Pancreas (tissue), 10 donors: ENCODE results near the gene ZDHHC22. TPM values are rescaled to one million over a fixed set of nuclear protein-coding genes. Genes with fewer than 3 reads are reported as not detected.
A peak's percentile ranks its signal among the peaks of the same experiment; 100 is the strongest.

Source experiments
- ATAC-seq, 4 donors: fragments of 200-7000 bp; cut with Tn5 transposase; one replicate each; pipeline versions ENCODE4 v1.8.0 to v1.9.1; 2020; ENCODE audit warnings: mild to moderate bottlenecking in 4 of 4, moderate library complexity in 4 of 4
- DNase-seq, 6 donors: peaks; one replicate each; pipeline ENCODE4 v3.0.0-alpha.2; 2020
- FAIRE-seq: peaks from 2 replicates; lab custom pipeline; 2012; peaks lifted over from hg19 to GRCh38; lab: Jason Lieb, UNC
- H3K27ac ChIP-seq, 4 donors: fragments of 200-600 bp; sonication (generic); 1 replicate in 3 of 4; 2 replicates in 1 of 4; pipeline versions ENCODE4 v1.5.0 to v1.8.0; 2020
- H3K27me3 ChIP-seq, 4 donors: fragments of 200-600 bp; one replicate each; pipeline ENCODE4 v1.8.0; 2021
- H3K36me3 ChIP-seq, 3 donors: fragments of 200-600 bp; sonication (generic) in 1 of 3; one replicate each; pipeline versions ENCODE4 v1.5.0 to v1.8.0; 2020 to 2021
- H3K4me1 ChIP-seq, 3 donors: fragments of 200-600 bp; one replicate each; pipeline ENCODE4 v1.8.0; 2021
- H3K4me3 ChIP-seq, 4 donors: fragments of 200-600 bp; sonication (generic) in 2 of 4; one replicate each; pipeline versions ENCODE4 v1.5.0 to v1.8.0; 2020 to 2021
- H3K9me3 ChIP-seq, 4 donors: fragments of 200-600 bp; one replicate each; pipeline ENCODE4 v1.8.0; 2021
- CTCF ChIP-seq, 4 donors: fragments of 200-600 bp; sonication (generic) in 3 of 4; IDR thresholded peaks; one replicate each; pipeline versions ENCODE4 v1.5.0 to v1.8.0; 2021; ENCODE audit warnings: antibody characterized with exemption in 4 of 4
- WGBS, 2 donors: extraction: QIAGEN DNeasy Blood & Tissue Kit; methylation state at CpG; one replicate each; pipeline ENCODE4 v1.1.7; 2013; 5-methylcytosine and 5-hydroxymethylcytosine counted together
- intact Hi-C, 3 donors: fragments of 100-400 bp; cut with DNase I; formaldehyde crosslinking; loops; one replicate each; pipeline versions ENCODE4 v1.11.1 to v1.14.2; 2022
- polyA plus RNA-seq, 2 donors: library from polyadenylated mRNA; stranded (reverse); fragments of 200-250 nt; gene quantifications; one replicate each; pipeline ENCODE4 v1.2.3, GENCODE V29; 2013
- total RNA-seq, 6 donors: library from RNA; stranded (reverse); fragmentation: NEBNext Ultra II Directional in 4 of 6; extraction: Animal tissue kit (Norgen Biotek cat#: 25700) in 4 of 6; gene quantifications; one replicate each; pipeline versions ENCODE4 v1.2.1 to v1.2.4, GENCODE V29; 2021 to 2023
- donor health status: healthy with polysubstance abuse.
- donor health status: DM: no; HTN: no; CAD: no; lungs with moderate emphysema.
- donor health status: DM: no; HTN: no; CAD: no.
- donor health status: control.
- donor health status: control.
- donor health status: Bipolar disorder and iron deficiency.
- donor health status: DM: yes; HTN: yes; CAD: no.
- donor health status: DM: no; HTN: no; CAD: no.
- donor health status: DM: no; HTN: no; CAD: no.
- donor health status: DM: yes; HTN: yes; CAD: no.

ZDHHC22 gene
- total and polyA plus RNA-seq, 8 donors = 0.04 to 0.19 (median 0.04) TPM; not detected in 5

- 75 to 79% methylated on average over 3 of the region's 3 CpGs for WGBS, 2 donors
- no peak for FAIRE-seq
- Histone ChIP-seq H3K4me3 (no peak overlapping the region), H3K4me1 (peaks cover 0 to 6% (median 0%) of the 10 kb centered on the region in 3 donors), H3K36me3 (no peaks in the 10 kb centered on the region), H3K27me3 (no peaks in the 10 kb centered on the region), H3K9me3 (no peaks in the 10 kb centered on the region), H3K27ac (peak overlapping the region in 1 of 4 donors; percentile 22)
- TF ChIP-seq CTCF (IDR thresholded peaks at IDR 0.05) = no peak
- intact Hi-C loops = no loop called here
- ATAC-seq = peak in 1 of 4 donors; percentile 29
- DNase-seq = no peak
Measured at GRCh38 chr14:77087631-77088030, 54.0 kb downstream of the ZDHHC22 start.

- H3K36me3 ChIP-seq = no peaks in the 10 kb centered on the region
- no peaks in the 10 kb centered on the region for H3K27me3 ChIP-seq
- H3K9me3 ChIP-seq = no peaks in the 10 kb centered on the region
- DNase-seq (no peak), ATAC-seq (no peak), FAIRE-seq (no peak)
- H3K4me3 ChIP-seq = no peak overlapping the region
- TF ChIP-seq CTCF (IDR thresholded peaks at IDR 0.05) = no peak
- intact Hi-C loops = no loop called here
- H3K4me1 ChIP-seq = peaks cover 0 to 6% (median 0%) of the 10 kb centered on the region in 3 donors
- H3K27ac ChIP-seq = no peak overlapping the region
- 94 to 97% methylated on average over 6 of the region's 6 CpGs for WGBS, 2 donors
Measured at GRCh38 chr14:77086951-77087350, 54.6 kb downstream of the ZDHHC22 start.

GRCh38 chr14:77086017-77086727 is 55.4 kb downstream of the ZDHHC22 start:
- no peak for FAIRE-seq
- Histone ChIP-seq H3K4me3 (no peak overlapping the region), H3K4me1 (peaks cover 0 to 6% (median 0%) of the 10 kb centered on the region in 3 donors), H3K9me3 (no peaks in the 10 kb centered on the region), H3K27ac (no peak overlapping the region), H3K36me3 (no peaks in the 10 kb centered on the region), H3K27me3 (no peaks in the 10 kb centered on the region)
- peak in 1 of 4 donors; percentile 45 for ATAC-seq
- no peak for DNase-seq
- intact Hi-C loops = no loop called here
- 94 to 97% methylated on average over 3 of the region's 3 CpGs for WGBS, 2 donors
- no peak for TF ChIP-seq CTCF (IDR thresholded peaks at IDR 0.05)

GRCh38 chr14:77085538-77085937 is 56.1 kb downstream of the ZDHHC22 start:
- no peaks in the 10 kb centered on the region for H3K9me3 ChIP-seq
- H3K27ac ChIP-seq = no peak overlapping the region
- no peak overlapping the region for H3K4me3 ChIP-seq
- H3K36me3 ChIP-seq = no peaks in the 10 kb centered on the region
- 80 to 82% methylated on average over 4 of the region's 4 CpGs for WGBS, 2 donors
- peaks cover 0 to 6% (median 0%) of the 10 kb centered on the region in 3 donors for H3K4me1 ChIP-seq
- FAIRE-seq (no peak), ATAC-seq (no peak), DNase-seq (no peak)
- no peak for TF ChIP-seq CTCF (IDR thresholded peaks at IDR 0.05)
- intact Hi-C loops = no loop called here
- no peaks in the 10 kb centered on the region for H3K27me3 ChIP-seq

- H3K4me3 ChIP-seq = no peak overlapping the region
- no peaks in the 10 kb centered on the region for H3K36me3 ChIP-seq
- intact Hi-C loops = no loop called here
- no peak for DNase-seq
- no peak for FAIRE-seq
- H3K9me3 ChIP-seq = no peaks in the 10 kb centered on the region
- H3K27ac ChIP-seq = no peak overlapping the region
- H3K4me1 ChIP-seq = peaks cover 0 to 6% (median 0%) of the 10 kb centered on the region in 3 donors
- ATAC-seq = no peak
- no peaks in the 10 kb centered on the region for H3K27me3 ChIP-seq
- WGBS, 2 donors = 69 to 79% methylated on average over 5 of the region's 5 CpGs
- TF ChIP-seq CTCF (IDR thresholded peaks at IDR 0.05) = no peak
Measured at GRCh38 chr14:77084985-77085384, 56.6 kb downstream of the ZDHHC22 start.
